ENCODE results near the gene TMIE.

TMIE gene

DNA sequence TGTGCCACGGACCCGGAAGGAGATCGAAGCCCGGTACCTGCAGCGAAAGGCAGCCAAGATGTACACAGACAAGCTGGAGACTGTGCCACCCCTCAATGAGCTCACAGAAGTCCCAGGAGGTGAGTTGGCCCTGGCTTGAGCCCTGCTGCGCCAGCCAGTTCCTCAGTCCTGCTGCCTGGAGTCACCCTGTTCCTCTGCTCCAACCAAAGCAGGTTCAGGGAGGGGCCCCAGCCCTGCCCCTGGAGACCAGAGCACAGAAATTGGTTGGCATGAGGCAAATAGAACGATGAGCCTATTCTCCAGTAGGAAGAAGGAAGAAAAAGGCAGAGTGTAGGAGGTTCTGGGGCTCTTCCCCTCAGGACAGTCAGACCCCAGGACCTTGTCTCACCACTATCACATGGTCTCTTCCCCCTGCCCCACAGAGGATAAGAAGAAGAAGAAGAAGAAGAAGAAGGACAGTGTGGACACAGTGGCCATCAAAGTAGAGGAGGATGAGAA, 8.0 kb downstream of the TMIE start:
- no peak for DNase-seq (ENCODE audit: low read depth)

DNA sequence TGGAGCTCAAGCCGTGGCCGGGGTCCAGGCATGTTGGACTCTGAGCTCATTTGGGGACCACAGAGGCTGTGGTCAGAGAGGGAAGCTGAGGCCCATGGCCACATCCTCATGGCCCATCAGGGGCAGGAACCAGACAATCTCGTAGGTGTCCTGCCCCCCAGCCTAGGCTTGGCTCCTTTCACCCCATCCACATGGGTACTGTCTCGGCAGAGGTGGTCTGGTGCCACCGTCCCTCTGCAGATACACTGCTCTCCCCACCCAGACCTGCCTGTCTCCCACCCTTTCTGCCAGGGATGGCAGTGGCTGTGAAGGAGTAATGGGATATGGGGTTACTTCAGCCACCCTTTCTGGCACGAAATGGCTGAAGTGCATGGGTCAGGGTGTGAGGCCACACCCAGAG, 8.5 kb downstream of the TMIE start:
- no peak for DNase-seq (ENCODE audit: low read depth)

DNA sequence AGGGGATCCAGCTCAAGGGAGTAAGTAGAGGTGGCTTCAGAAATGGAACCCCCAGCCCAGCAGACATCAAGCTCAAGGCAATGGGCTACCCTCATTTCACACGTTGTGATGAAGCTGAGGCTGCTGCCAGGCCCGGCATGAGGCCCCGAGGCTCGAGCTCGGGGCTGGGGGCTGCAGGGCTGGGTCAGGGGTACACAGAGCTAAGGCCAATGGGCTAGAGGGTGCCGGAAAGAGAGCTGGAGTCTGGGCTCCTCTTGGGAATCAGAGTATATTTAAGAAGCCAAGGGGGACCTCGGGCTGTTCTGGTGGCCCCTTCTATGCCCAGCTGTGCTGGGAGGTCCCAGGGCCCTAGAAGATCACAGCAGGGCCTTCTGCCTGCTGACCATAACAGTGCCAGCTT, 9.0 kb downstream of the TMIE start:
- DNase-seq (ENCODE audit: low read depth): no peak

DNA sequence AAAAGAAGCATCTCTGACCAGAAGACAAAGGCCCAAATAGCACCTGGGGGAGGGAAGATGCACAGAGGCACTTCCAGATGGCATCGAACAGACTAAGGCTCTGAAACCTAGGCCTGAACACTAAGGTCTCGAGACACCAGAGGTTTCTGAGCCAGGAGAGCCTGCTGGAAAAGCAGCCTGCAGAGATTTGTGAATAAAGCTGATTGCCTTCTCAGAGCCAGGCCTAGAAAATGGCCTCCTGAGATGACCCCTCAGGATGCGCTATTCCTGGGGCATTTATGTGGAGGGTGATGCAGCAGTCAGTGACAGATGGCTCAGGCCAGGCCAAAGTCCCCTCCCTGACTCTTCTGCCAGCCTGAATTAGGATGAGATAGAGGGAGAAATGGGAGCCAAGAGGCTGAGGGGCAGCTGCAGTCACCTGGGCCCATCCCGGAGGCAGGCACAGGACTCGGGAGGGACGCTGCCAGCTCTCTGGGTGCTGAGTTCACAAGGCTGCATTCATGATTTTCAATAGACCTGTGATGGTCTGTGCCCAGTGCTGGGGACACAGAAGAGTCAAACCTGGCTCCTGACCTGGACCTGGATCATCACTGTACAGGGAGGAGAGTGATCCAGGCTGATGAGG, 9.6 kb downstream of the TMIE start:
- no peak for DNase-seq (ENCODE audit: low read depth)

DNA sequence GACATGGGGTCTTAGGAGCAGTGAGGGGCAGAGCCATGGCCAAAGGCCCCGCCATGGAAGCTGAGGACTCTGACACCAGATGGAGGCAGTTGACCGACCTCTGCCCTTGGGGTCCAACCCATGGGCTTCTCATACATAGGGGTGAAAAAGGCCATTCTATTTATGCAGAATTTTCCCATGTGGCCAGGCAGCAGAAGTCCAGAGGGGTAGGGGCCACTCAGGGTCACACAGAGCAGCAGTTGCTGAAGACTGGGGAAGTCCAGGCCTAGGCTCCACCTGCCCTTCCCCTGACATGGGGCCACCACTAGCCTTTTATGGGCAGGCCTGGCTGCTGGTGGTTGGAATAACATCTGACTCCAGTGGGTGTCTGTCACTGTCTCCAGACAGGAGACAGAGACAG, 10.1 kb downstream of the TMIE start:
- no peak for DNase-seq (ENCODE audit: low read depth)

DNA sequence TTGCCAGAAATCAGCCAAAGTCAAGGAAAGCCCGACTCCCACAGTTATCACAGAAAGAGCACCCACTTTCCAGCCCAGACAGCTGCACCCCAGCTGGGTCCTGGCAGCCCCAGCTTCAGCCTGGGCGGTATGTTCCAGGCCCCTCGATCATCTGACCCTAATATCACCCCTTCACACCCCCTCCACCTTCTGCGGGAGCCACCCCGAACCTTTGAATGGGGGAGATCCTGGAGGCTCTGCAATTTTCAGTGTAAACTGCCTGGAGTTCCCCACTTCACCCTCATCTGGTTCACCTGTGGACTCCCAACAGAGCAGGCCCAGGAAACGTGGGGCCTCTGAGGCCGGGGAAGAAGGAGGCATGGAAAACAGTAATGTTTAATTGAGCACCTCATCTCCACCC, 10.6 kb downstream of the TMIE start:
- no peak for DNase-seq (ENCODE audit: low read depth)

DNA sequence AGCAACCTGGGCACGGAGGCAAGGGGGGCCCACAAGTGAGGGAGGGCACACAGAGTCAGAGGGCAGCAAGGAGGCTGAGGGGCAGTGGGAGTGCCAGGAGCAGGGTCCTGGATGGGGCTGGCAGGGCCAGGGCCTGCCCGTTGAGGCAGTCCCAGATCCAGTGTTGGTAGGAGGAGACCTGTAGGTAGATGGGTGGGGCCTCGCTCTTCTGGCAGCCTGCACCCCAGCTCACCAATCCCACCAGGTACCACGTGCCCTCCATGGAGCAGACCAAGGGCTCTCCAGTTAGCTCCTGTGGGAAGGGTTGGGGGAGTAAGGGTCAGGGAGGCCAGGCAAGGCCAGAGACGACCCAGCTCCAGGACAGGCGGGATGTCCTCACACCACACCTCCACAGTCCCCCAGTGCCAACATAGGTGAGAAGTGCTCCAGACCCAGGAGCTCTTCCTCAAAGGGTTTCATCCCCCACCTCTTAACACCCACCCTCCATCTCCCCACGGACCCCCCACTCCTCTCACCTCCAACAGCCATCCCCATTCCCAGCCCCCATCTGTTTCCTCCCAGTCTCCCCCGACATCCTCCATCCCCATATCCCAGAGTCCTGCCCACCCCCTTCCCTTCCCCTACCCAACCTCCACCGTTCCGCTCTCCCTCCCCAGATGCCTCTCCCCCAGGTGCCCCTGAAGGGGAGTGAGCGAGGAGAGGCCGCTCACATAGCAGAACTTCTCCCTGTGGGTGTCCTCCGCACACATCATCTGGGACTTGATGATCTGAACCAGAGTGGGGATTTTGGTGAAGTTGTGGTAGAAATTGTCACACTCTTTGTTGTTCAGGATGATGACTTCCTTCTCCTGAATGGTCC, 11.2 kb downstream of the TMIE start:
- no peak for DNase-seq (ENCODE audit: low read depth)

DNA sequence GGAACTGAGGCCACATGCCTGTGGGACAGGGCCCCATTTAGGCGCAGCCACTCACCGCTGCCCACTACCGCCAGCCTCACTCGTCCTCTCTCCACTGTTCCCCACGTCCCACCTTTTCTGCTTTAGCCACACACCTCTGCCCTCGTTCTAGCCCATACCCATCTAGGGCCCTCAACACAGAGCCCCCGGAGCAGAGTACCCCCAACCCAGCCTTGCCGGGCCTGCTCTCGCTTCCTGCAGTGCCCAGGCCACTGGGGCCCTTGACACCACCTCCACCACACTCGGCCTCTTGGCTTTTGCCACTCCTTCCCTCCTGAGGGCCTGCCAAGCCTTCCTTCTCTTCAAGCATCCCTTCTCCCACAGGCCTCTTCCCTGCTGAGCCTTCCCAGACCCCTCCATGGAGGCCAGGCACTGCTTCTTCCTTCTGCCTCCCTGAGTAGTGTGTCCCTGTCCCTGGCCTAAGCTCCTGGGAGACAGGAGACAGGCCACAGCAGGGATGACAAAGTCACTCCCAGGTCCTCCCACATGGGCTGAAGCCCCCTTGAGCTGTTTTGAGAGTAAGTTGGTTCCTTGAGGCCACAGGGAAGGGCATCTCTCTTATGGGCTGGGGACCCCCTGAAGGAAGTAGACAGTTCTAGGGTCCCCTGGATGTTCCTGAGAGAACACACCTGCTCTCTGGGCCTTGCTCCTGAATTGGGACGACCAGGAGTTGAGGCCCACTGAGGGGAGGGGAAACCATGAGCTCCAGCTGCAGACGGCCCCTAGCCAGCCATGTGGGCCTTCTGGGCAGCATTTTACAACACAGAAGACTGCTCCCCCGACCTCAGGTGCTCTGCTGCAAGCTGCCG, 12.1 kb downstream of the TMIE start:
- DNase-seq (ENCODE audit: low read depth): no peak

DNA sequence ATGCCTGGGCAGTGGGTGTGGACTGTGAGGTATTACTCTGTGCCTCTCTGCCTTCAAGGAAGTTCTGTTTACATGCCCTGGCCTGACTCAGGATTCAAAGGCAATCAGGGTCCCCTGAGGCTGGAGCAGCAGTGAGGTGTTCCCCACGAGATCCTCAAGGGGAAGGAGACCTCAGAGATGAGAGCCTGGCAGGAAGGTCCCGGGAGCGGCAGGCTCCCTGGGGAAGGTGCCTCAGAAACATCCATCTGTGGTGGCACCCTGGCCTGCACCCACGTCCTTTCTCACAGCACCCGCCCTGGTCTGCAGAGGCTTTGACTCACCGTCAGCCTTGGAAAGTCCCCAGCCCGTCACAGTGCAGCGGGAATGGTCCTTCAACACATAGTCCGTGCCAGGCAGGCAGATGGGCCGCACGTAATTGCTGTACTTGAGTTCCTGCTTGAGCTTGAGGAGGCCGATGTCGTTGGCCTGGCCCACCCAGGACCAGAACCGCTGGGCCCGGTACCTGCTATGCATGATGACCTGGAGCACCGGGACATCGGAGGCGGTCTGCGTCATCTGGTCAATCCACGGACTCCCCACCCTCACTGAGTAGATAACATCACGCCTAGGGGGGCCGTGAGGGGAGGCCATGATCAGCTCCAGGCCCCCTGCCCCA, 12.8 kb downstream of the TMIE start:
- DNase-seq (ENCODE audit: low read depth): no peak

DNA sequence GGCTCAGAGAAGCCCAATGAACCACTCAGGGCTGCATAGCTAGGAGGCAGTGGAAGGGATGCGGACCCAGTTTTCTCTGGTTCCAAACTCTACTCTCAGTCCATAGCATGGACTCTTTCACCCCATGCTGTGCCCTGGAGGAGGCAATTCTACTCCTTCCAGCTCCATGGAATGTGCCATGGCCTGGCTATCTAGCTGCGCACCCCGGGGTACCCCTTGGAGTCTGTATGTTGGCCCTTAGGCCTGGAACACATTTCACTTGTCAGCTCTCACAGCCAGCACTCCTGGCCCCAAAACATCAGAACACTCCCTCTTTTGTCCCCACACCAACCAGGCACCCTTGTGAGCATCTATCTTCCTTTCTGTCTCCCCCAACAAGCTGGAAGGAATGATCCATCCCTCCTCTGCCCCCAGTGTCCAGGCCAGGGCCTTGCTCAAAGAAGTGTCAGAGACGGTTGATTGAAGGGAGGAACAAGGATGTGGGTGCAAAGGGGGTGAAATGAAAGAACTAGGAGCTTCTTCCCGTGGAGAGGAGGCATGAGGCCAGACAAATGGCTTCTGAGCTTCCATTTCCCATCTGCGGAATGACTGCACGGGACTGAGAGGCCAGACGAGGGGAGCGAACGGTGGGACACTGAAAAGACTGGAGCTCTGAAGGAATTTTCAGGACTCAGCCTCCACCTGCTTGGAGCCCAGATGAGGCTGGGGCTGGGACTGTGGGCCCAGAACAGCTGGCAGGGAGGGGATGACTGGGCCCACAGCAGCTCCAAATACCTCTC, 13.7 kb downstream of the TMIE start:
- DNase-seq (ENCODE audit: low read depth): no peak

DNA sequence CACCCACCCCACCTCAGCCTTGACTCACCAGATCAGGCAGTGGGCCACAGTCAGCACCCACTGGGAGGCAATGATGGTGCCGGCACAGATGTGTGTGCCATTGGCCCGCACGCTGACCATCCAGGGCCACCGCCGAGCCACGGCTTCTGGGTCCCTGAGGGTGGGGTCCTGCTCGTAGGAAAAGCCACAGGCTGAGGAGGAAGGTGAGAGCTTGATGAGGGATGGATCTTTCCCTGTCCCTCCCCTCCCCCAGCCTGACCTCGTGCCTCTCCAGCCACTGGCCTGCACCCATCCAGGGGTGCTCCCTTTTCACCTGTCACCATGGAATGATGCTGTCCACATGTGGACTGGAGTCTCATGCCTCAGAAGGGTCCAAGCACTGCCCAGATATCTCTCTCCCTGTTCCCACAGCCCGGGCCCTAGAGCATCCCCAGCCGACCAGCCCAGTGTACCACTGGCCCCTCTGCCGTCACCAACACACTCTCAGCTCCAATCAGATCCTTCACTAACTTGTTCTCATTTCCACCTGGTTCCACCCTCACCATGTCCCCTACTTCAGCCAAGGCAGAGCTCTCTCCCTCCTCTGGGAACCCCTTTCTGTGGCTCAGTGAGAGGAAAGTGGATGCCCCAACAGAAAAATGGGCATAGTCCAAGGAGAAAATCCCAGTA, 14.4 kb downstream of the TMIE start:
- DNase-seq (ENCODE audit: low read depth): no peak

DNA sequence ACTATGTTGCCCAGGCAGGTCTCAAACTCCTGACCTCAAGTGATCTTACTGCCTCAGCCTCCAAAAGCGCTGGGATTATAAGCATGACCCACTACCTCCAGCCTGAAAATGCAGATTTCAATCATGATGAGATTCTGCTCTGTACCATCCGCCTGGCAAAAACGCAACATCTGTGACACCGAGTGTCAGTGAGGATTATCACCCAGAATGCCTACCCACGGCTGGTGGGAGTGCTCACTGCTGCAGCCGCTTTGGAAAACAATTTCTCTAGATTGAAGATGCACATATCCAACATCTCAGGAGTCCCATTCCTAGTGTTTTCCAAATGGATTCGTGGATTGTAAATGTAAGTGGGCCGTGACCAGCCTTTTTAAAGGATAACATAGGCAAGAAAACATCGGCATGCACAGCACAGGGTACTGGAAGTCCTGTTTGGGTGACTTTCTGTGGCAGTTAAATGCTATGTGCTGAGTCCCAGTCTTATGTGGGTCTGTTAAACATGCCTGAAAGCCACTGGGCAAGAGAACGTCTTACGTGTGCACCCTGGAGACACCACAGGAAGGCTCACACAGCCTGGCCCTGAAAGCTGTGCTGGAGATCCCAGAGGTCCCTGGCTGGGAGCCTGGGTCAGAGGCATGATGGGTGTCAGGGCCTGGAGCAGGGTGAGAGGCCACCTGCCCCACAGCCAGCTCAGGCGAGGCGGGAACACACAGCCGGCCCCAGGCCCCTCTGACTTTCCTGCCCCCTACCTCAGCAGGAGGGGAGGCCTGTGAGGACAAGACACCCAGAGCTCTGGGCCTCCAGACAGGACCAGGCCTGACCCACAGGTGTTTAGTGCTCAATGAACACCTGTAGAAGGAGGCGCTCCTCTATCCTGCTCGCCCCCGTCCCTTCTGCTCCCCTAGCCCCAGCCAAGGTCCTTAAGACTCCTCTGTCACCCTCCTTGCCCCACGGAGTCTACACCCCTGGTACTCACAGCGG, 15.6 kb downstream of the TMIE start:
- no peak for DNase-seq (ENCODE audit: low read depth)

DNA sequence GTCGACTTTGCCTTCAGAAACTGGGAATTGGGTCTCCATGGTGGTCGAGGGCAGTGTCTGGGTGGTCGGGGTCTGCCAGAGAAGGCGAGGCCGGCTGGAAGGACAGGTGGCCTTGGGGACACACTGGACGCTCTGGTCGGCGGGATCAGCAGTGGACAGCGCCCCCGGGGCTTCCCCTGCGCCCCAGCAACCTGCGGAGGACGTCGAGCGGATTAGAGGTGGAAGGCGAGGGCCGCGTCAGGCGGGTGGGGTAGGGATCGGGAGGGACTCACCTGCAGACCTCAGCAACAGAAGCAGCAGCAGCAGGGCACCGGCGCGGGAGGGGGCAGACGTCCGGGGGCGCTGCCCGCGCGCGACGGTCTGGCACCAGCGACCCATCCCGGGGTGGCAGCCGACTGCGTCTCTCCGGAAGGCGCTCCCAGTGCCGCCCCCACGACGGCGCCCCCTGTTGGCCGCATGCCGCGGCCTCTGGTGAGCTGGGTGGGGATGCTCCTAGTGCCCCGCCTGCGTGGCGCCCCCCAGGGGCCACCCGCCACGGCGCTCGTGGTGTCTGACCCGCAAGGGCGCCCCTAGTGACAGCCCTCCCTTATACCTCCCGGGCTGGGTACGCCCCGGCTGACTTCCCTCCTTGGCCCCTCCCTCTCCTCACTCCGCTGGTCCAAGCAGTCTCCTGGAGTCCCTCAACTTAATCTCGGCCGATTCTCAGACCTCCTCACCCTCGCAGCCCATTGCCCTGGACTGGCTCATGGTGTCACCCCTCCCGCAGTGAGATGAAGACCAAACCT, 16.4 kb downstream of the TMIE start, which contains the start of gene PRSS50:
PRSS50 (minus strand) TSS at position 423 of the 785 bp plus-strand sequence; CDS start at position 378, 45 bp downstream.
- DNase-seq (ENCODE audit: low read depth): no peak

DNA sequence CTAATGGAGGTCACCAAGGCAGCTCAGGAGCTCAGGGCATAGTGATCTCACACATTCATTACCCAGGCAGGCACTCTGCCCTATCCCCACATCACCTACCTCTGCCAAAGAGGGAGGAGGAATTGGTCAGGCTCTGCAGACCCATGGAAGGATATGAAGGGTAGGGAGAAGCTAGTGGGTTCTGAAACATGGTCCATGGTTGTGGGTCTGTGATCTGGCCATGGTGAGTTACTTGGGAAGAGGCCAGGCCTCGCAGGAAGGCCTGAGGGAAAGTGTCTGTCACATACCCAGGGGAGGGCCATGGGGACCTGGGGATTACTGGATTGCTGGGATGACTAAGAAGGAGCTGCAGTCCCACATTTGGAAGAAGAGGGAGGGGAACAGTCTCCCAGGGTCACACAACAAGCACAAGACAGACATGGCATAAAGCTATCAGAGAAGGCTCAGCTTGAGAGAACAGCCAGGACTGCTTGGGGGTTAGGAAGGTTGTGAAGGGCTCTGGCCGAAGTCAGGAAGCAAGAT, 17.9 kb downstream of the TMIE start:
- DNase-seq (ENCODE audit: low read depth): no peak

DNA sequence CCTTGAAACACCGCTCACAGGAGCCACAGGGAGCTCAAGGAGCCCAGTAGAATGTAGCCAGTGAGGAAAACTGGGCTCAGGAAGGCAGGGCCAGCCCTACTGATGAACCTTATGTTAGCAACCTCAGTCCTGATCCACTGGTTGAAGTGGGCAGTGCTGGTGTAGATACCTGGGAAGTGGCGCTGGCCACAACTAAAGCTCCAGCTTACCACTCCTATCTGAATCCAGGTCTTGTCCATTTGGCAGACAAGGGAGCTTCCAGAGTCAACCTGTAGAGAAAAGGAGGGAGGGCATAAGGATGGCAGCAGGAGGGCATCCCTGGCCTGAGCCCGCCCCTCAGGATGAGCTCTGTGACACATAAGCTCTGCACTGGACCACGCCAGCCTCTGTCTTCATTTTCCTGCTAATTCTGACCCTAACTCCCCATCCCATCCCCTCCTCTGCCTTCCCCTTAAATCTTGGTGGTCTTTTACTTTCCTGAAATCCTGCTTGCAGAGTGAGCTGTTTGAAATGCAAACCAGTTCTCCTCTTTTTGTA, 18.6 kb downstream of the TMIE start:
- no peak for DNase-seq (ENCODE audit: low read depth)

DNA sequence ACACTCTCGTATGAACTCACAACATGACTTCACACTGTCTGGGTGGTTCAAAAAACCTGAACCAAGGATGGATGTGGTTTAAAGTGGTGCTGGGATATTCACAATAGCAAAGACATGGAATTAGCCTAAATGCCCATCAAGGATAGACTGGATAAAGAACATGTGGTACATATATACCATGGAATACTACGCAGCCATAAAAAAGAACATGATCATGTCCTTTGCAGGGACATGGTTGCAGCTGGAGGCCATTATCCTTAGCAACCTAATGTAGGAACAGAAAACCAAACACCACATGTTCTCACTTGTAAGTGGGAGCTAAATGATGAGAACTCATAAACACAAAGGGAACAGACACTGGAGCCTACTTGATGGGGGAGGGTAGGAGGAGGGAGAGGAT, 19.8 kb downstream of the TMIE start:
- no peak for DNase-seq (ENCODE audit: low read depth)

DNA sequence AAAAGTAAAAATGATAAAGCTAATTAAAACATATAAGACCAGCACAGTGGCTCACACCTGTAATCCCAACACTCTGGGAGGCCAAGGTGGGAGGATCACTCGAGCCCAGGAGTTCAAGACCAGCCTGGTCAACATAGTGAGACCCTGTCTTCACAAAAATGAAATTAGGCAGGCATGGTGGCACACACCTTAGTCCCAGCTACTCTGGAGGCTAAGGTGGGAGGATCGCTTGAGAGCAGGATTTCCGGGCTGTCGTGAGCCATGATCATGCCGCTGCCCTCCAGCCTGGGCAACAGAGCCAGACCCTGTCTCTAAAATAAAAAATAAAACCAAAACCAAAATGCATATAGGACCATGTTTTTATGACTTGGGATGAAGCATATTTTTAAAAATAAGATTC, 21.3 kb downstream of the TMIE start:
- DNase-seq (ENCODE audit: low read depth): no peak

DNA sequence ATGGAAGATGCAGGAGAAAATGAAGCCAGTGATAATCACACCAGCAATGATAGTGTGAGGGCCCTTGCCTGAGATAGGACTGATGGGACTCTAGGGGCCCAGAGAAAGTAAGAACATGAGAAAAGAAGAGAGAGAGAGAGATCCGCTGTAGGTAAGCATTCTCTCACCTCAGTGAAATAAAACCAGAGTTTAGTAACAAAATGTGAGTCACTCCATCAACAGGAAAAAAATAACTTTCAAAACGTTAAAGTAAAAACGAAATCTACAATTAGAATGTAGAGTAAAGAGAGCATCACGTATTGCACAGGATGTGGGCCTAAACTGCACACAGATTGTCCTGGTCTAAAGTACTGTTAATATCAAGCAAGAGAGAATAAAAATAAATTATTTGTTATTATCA, 23.2 kb downstream of the TMIE start:
- no peak for DNase-seq (ENCODE audit: low read depth)
